HG02610 (cell line): ENCODE data around the gene TOB2.

Experiments used
- ATAC-seq: cut with Tn5 transposase; IDR thresholded peaks from one replicate; pipeline ENCODE4 v1.9.1; 2021; ENCODE audit warnings: mild to moderate bottlenecking, moderate library complexity; ENCODE audit not compliant: unreplicated experiment

TOB2 gene, protein sequence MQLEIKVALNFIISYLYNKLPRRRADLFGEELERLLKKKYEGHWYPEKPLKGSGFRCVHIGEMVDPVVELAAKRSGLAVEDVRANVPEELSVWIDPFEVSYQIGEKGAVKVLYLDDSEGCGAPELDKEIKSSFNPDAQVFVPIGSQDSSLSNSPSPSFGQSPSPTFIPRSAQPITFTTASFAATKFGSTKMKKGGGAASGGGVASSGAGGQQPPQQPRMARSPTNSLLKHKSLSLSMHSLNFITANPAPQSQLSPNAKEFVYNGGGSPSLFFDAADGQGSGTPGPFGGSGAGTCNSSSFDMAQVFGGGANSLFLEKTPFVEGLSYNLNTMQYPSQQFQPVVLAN

DNA sequence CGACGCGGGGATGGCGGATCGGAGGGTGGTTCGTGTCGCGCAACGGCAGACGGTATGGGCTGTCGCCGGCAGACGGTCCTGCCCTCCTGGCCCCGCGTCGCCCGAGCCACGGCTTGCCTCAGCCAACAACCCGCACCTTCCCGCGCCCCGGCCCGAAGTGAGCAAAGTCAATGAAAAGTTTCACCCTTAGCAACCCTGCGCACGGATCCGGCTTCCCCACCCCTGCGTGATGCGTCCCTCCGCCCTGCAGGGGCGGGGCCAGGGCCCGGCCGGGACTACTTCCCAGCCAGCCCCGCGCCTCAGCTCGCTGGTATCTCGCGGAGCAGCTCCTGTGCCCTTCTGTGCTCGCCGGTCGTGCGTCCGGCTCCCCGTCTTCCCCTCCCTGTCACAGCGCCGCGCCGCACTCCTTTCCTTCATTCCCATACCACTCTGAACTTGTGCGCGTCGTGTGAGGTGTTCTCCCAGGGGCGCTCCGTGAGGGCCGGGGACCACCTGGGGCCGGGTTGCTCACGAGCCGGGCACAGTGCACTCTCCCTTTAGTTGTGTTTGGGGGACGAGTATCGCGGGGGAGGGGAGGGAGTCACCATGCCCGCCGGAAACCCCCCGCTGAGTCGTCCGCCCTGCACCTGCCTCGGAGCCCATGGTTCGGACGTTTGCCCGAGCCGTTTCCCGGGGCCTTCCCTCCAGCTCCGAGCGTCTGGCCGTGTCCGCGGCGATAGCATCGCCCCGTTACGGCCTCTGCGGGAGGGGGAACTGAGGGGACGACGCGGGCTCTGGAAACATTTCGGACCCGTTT, at the start of gene TOB2:
Gene TOB2, minus strand, starts transcription at position 163 of the 796 bp plus-strand sequence. CDS start 9,456 bp downstream, outside the sequence.
- peak; percentile 27 for ATAC-seq

DNA sequence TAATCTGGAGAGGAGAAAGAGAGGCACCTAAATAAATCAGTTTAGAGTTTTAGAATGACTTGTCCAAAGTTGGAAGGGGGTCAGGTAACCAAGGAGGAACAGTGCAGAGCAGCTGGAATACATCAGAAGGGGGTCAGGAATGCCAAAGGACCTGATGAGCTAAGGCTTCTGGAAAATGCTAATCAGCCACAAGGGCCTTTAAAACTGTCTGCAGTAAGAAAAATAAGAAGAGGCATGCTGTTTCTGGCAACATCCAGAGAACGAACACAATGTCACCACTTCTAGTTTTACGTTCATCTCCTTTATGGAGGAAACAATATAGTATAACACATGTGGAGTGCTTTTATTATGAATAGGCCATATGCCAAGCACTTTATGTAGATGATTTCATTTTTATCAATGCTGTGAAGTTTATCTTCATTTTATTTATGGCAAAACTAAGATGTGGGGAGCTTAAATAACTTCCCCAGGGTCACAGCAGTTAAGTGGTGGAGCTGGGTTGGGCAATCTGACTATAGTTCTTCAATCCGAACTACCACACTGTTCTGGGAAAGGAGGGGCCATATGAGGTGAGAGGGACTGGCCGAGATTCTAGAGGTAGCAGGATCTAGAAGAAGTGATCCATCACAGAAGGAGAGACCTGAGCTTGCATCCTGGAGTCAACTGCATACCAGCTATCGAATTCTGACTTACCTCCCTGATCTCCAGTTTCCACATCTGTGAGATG, 44.9 kb upstream of the TOB2 start:
- ATAC-seq: no peak

DNA sequence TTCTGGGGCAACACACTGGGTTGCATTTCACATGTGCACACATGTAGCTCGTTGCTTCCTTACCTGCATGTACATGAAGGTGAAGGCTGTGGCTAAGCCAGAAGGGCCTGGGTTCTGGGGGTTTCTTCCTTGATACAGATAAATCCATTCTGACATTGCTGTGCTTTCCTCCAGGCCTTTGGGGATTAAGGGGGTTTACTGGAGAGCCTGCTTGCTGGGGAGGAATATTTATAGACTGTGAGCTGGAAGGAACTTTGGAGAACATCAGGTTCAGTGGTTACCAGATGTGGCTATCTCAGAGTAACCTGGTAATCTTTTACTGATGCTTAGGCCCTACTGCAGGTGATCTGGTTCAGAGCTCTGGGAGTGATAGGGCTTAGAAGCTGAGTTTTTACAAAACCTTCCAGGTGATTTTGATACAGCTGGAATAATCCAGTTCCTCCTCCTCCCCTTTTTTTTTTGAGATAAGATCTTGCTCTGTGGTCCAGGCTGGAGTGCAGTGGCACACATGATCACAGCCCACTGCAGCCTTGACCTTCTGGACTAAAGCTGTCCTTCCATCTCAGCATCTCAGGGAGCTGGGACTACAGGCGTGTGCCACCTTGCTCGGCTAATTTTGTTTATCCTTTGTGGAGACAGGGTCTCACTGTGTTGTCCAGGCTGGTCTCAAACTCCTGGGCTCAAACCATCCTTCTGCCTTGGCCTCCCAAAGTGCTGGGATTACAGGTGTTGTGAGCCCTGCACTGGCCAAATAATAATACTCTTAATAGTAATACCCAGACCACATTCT, 42.2 kb upstream of the TOB2 start:
- no peak for ATAC-seq

DNA sequence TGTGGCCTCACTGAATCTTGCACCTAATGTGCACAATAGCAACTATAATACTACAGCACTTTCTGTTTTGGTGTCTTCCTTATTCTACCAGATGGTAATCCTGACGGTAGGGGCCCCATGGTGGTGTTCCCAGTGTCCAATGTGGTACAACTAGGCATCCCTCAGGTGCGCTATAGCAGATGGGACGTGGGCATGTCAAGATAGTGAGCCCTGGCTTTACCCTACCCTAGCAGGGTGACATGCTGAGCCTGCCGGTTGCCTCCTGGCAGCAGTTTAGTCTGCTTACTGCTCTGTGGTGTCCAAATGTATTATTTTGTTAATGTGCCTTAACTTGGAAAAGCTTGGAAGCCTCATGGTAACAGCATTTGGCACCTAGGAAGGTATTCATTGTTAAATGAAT, 41.5 kb upstream of the TOB2 start:
- no peak for ATAC-seq

DNA sequence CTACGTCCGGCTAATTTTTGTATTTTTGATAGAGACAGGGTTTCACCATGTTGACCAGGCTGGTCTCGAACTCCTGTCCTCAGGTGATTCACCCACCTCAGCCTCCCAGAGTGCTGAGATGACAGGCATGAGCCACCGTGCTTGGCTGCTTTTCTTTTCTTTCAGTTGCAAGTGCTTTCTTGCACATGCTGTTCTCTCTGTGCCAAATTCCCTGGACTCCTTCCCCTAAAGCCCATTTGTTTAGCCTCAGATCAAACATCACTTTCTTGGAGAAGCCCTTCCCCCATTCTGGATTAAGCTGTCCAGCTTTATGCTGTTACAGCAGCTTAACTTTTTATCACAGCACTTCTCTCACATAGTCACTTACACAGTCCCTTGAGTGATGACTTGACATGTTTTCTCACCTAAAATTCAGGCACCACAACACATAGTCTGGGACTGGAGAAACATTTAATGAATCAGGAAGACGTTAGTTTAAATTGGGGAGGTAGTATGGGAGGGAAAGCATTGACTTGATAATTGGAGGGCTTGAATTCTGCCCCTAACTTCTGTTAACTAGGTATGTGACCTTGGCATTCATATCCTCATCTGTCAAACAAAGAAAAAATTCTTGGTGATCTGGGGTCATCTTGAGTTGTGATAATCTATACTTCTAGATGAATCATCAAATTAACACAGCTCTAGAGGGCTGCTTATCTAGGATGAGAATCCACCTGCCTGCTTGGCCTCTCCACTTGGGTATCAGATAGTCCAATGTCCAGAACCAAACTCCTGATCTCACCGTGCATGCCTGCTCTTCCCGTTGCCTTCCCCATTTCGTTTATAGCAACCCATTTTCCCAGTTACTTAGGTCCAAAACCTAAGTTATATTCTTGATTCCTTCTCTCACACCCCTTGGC, 40.7 kb upstream of the TOB2 start:
- no peak for ATAC-seq

DNA sequence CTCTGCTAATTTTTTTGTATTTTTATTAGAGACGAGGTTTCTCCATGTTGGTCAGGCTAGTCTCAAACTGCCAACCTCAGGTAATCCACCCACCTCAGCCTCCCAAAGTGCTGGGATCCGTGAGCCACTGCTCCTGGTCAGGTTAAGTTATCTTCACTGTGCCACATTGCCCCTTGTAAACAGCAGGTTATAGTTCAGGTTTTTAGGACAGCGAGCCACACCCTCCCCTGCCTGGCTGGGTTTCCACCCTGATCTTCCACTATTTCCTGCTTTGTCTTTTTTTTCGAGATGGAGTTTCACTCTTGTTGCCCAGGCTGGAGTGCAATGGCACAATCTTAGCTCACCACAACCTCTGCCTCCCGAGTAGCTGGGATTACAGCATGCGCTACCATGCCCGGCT, 38.4 kb upstream of the TOB2 start:
- no peak for ATAC-seq

DNA sequence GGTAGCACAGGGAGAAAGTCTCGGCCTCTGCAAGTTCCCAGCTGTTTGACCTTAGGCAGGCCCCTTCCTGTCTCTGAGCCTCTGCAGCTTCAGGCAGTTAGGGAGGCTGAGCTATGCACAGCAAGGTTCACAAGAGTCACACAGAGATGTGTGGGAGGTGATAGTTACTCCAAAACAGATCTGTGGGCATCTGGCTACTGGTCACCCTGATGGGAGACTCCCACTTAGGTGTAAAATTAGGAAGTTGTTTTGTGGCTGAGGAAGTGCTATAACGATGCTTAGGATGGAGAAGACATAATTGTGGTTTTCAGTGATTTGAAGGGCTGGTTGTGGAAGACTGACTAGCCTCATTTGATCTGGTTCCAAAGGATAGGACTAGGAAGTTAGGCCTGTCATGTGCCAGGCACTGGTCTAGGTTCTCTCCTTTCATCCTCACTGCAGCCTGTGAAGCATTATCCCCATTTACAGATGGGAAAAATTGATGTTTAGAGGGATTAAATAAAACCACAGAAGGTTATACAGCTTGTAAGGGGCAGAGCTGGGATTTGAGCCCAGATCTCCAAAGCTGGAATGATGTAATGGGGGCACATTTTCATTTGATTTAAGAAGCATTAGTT, 35.8 kb upstream of the TOB2 start:
- no peak for ATAC-seq

DNA sequence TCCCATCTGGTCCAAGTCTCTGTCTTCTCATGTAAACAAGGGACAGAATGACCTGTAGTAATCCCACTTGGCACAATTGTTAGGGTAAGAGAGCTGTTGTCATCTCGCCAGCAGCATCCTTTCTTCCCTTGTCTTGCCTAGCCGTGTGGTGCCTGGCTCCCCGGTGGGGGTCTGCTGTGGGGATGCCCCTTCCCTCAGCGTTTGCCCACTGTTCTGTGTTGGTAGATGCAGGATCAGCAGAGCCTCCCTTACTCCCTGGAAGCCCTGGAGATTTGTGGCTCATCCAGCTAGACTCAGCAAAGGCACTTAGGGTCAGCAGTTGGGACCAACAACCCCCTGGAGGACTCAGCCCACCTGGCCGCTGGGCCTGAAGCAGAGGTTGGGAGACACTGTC, 35.3 kb upstream of the TOB2 start:
- ATAC-seq: no peak

DNA sequence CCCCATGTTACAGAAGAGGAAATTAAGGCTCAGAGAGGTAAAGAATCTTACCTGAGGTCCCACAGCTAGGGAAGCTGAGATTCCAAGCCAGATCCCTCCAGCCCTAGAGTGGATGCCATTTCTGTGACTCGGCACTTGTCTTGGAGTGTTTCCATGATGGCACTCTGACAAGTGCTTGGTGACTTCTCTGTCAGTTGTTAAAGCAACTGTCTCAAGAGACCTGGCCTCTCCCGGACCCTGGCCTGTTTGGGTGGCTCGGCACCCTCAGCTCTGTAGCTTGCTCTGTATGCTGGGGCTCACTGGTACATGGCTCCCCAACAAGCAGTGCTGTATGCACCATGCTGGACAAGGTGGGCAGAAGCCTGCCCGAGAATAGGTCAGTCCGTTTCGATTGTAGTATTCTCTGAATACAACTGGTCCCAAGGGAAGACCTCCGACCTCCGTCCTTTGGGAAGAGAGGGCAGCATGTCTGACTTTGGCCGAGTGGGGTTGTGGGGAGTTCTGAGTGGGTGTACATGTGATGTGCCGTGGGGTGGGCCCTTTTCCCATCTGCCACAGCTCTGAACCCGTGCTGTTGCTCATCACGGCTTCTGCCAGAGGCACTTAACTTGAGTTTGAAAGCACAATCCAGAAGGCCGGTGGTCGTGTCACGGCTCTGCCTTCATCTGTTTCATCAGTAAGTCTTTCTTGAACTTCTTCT, 34.7 kb upstream of the TOB2 start:
- ATAC-seq: no peak

DNA sequence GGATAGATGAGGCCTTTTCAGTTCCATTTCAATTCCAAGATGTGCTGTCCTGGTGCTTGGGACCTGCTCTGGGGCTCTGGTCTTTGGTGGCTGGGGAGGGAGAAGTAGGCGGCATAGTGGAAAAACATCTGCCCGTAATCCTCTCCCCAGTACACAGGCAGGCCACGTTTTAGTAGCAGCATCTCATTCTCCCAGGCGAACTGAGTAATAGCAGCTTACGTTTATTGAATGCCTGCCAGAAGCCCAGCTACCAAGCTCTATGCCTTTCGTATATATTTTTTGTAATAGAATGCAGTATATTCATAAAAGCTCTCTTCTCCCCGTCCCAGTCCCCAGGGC, 33.8 kb upstream of the TOB2 start:
- no peak for ATAC-seq

DNA sequence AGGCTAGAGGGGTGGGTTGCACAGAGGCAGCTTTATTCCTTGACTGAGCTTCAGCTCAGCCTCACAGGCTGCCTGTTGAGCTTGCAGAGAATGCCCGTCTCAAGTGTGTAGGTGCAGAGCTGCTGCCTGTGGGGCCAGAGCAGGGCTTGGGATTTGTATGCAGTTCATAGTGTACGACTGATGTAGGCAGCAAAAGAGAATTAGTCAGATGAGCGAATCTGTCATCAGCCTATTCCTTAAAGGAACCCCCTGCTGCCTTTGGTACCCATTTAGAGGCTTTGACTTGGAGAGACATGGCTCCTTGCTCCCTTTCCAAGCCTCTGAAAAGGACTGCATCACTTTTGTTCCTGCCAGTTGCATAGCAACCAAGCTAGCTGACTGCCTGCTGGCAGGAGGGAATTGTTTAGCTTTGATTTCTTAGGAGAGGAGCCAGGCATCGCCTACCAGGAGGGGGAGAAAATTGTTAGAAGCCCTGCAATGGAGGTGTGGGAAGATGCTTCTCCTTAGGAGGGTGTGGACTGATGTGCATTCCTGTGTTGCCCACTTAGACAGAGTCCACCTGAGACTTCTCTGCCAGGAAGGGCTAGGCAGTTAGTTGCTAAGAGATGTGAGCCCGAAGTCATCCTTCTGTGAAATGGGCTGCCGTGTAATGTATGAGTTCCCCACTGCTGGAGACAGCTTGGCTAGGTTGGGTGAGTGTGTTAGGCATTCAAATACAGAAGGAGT, 33.2 kb upstream of the TOB2 start:
- ATAC-seq: no peak

DNA sequence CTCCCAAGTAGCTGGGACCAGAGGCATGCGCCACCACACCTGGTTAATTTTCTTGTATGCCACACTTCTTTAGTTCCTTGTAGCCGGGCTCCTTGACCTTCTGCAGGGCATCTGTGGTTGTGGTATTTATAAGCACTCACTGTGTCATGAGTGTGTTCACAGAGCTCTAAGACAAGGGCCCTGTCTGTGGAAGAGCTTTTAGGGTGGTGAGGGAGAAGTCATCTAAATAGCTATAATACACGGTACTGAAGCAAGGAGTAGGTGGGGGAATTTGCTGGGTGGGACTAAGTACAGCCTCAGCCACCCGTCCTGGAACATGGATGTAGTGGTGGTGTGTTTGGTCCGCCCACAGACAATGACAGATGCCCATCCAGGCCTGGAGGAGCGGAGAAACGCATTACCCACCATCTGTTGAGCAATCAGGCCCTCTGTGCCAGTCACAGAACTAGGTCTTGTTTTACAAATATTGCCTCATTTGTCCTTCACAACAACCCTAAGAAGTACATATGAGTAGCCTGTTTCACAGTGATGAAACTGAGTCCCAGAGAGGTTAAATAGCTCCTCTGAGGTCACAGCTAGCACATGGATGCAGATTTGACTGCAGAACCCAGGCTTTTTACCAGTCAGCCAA, 32.4 kb upstream of the TOB2 start:
- ATAC-seq: no peak

DNA sequence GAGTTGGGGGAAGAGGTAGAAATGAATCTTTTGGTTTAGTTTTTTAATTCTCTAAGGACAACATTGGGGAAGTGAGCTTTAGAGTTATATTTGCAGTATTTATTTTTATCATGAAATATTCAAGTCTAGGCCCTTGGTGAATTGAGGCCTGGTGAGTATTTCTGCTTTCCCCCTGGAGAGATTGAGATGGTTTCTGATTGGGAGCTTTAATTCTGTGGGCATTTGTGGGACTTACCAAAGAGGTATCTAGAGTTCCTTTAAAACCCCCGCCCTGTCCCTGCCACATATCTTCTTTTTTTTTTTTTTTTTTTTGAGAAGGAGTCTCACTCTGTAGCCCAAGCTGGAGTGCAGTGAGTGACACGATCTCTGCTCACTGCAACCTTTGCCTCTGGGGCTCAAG, 31.9 kb upstream of the TOB2 start:
- no peak for ATAC-seq

DNA sequence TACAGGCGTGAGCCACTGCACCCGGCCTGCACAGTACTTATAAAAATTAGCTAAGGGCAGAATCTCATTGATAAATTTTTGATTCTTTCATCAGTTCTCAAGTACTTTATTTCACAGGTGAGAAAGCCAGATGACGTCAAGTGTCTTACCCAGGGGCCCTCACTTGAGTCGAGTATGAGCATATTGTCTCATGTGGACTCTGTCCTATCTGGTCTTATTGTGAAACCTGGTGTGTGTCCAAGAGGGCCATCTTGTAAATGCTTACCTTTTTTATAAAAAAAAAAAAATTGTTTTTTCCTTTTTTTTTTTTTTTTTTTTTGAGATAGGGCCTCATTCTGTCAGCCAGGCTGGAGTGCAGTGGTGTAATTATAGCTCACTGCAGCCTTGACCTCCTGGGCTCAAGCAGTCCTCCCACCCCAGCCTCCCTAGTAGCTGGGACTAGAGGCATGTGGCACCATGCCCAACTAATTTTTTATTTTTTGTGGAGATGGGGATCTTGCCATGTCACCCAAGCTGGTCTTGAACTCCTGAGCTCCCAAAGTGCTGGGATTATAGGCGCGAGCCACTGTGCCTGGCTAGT, 28.4 kb upstream of the TOB2 start:
- ATAC-seq: no peak

DNA sequence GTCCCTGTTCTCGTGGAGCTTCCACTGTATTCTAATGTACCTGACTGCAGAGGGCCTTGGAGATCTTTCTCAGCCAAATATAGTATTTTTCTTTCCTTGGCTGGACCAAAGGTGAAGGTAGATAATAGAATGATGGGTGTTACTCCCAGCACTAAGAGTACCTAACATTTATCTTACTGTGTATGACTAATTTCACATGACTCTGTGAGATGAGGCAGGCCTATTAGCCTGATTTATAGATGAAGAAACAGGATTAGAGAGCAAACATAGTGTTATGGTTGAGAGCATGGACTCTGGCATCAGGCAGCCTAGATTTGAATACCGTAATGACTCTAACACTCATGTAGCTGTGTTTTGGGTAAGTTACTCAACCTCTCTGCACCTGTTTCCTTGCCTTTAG, 25.0 kb upstream of the TOB2 start:
- no peak for ATAC-seq

DNA sequence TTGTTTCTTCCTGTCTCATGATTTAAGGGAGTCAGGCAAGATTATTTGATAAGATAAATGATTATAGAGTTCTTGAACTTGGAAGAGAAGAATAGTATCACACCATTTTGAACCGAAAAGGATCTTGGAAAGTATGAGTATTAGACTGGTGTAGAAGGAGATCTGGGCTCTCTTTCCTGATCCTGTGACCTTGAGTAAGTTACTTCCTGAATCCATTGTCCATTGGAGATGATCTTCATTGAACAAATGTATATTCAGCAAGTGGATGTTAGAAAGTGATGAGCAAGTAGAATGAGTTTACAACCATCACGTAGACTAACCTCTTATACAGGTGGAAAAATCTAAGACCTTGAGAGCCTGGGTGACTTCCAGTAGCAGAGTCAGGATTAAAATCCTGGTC, 24.3 kb upstream of the TOB2 start:
- no peak for ATAC-seq

DNA sequence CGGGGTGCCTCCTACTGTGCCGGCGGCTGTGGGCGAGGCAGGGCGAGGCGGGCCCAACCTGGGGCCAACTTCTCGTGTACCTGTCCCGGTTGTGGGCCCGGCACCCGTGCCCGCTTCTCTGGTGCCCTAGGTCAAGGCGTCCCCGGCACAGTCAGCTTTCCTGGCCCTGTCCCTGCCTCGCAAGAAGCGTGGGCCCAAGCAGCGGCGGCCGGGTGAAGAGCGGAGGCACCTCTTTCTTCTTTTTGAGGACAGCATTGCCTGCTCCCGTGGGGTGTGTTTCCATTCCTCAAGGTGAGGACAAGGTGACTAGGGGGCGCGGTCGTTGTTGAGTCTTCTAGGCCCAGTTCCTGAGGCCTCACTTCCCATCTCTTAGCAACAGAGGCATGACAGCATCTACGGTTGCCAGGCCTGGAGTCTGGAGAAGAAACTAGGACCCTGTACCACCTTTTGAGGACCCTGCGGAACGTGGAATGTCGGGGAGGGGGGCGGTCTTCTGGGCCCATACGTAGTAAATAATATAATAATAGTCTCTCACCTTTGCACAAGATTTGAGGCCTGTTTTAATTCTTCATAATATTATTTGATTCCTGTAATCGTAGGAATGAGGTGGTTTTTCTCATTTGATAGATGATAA, 22.7 kb upstream of the TOB2 start:
- ATAC-seq: peak; percentile 7
